Endothelial cell of umbilical vein (primary cell): Measurements from ENCODE around the gene OPRM1. TPM values are rescaled to one million over a fixed set of nuclear protein-coding genes. Genes with fewer than 3 reads are reported as not detected.

Experiments
- BruUV-seq: library from RNA; stranded (reverse); fragments of 400-500 nt; replicated peaks from 2 replicates; lab custom pipeline; 2021; lab: Mats Ljungman, UMichigan
- CTCF ChIA-PET: fragments of 300-600, 350-600 bp; sonication (Branson Sonifier 250); formaldehyde crosslinking; loops from one replicate; lab custom pipeline; 2021; ENCODE audit warnings: antibody characterized with exemption, inconsistent platforms; lab: Charles Lee
- POLR2A ChIA-PET: fragments of 300-600, 350-600 bp; sonication (Branson Sonifier 250); formaldehyde crosslinking; loops from one replicate; lab custom pipeline; 2021; ENCODE audit warnings: antibody characterized with exemption, inconsistent platforms; lab: Charles Lee
- DNase-seq: peaks from one replicate; pipeline ENCODE4 v3.0.0-alpha.2; 2011; ENCODE audit warnings: low read depth, low spot score
- FAIRE-seq: peaks from 2 replicates; lab custom pipeline; 2011; peaks lifted over from hg19 to GRCh38; lab: Jason Lieb, UNC
- H2AFZ ChIP-seq: 2 replicates; pipeline ENCODE4 v1.6.0; 2012; ENCODE audit warnings: low read depth, low read length, control low read depth, inconsistent platforms
- H3K27ac ChIP-seq: 2 replicates; pipeline ENCODE4 v1.5.1; 2011; ENCODE audit warnings: low read depth, mild to moderate bottlenecking, control low read depth, low read length, moderate library complexity; ENCODE audit not compliant: insufficient read depth
- H3K27me3 ChIP-seq, 2 experiments: 2 replicates each; pipeline versions ENCODE4 v1.6.0 to v1.6.1; 2011; ENCODE audit warnings: low read length in 2 of 2, mixed read lengths in 1 of 2; ENCODE audit not compliant: control insufficient read depth in 2 of 2, insufficient read depth in 2 of 2
- H3K36me3 ChIP-seq, 2 experiments: 2 replicates in 1 of 2; 3 replicates in 1 of 2; pipeline ENCODE4 v1.5.1; 2011; ENCODE audit warnings: low read length in 2 of 2, mild to moderate bottlenecking in 1 of 2, moderate library complexity in 1 of 2; ENCODE audit not compliant: control insufficient read depth in 2 of 2, insufficient read depth in 2 of 2; ENCODE audit errors: extremely low read depth in 1 of 2
- H3K4me1 ChIP-seq: 3 replicates; pipeline ENCODE4 v1.5.1; 2011; ENCODE audit warnings: mild to moderate bottlenecking, low read length; ENCODE audit not compliant: control insufficient read depth, insufficient read depth; ENCODE audit errors: extremely low read depth
- H3K4me2 ChIP-seq: 2 replicates; pipeline ENCODE4 v1.6.1; 2011; ENCODE audit warnings: low read length, control low read depth, mixed read lengths; ENCODE audit not compliant: insufficient read depth
- H3K4me3 ChIP-seq, 3 experiments: fragments of 200-600 bp in 1 of 3; sonication (generic), shearing (Covaris generic) in 1 of 3; replicated peaks in 1 of 3; 2 replicates each; pipeline ENCODE4 v1.5.1; 2011 to 2016; ENCODE audit warnings: control low read depth in 3 of 3, low read length in 3 of 3, mild to moderate bottlenecking in 2 of 3, inconsistent platforms in 1 of 3, low read depth in 1 of 3, moderate library complexity in 1 of 3; ENCODE audit not compliant: insufficient read depth in 1 of 3
- H3K79me2 ChIP-seq: 2 replicates; pipeline ENCODE4 v1.6.0; 2012; ENCODE audit warnings: low read length, inconsistent platforms; ENCODE audit not compliant: control insufficient read depth, insufficient read depth
- H3K9ac ChIP-seq: replicated peaks from 2 replicates; pipeline ENCODE3; 2011; ENCODE audit warnings: low read length, control low read depth; ENCODE audit not compliant: insufficient read depth; ENCODE audit errors: extremely low read depth
- H3K9me1 ChIP-seq: replicated peaks from 3 replicates; pipeline ENCODE4 v1.6.0; 2011; ENCODE audit warnings: mild to moderate bottlenecking, low read length; ENCODE audit not compliant: control insufficient read depth, insufficient read depth; ENCODE audit errors: extremely low read depth
- H3K9me3 ChIP-seq: replicated peaks from 2 replicates; pipeline ENCODE4 v1.5.1; 2012; ENCODE audit warnings: low read length, inconsistent platforms; ENCODE audit not compliant: control insufficient read depth, insufficient read depth
- H4K20me1 ChIP-seq: replicated peaks from 2 replicates; pipeline ENCODE3; 2011; ENCODE audit warnings: mild to moderate bottlenecking, low read length; ENCODE audit not compliant: control insufficient read depth, insufficient read depth; ENCODE audit errors: extremely low read depth
- EZH2 ChIP-seq: IDR thresholded peaks from 2 replicates; pipeline ENCODE4 v1.6.1; 2012; ENCODE audit warnings: borderline replicate concordance, low read depth, mild to moderate bottlenecking, moderate library complexity, low read length, inconsistent platforms; ENCODE audit not compliant: severe bottlenecking
- FOS ChIP-seq: IDR thresholded peaks from 2 replicates; pipeline ENCODE4 v1.6.1; 2011; ENCODE audit warnings: mild to moderate bottlenecking, low read length, moderate library complexity, borderline replicate concordance; ENCODE audit not compliant: insufficient read depth
- GATA2 ChIP-seq: IDR thresholded peaks from 2 replicates; pipeline ENCODE4 v1.7.0; 2011; ENCODE audit warnings: low read depth, mild to moderate bottlenecking, moderate library complexity, mixed read lengths, low read length; ENCODE audit not compliant: insufficient read length, insufficient read depth
- JUN ChIP-seq: IDR thresholded peaks from 2 replicates; pipeline ENCODE4 v1.6.1; 2011; ENCODE audit warnings: borderline replicate concordance, low read depth; ENCODE audit not compliant: insufficient read length, insufficient read depth
- MYC ChIP-seq: IDR thresholded peaks from one replicate; pipeline ENCODE4 v1.6.1; 2011; ENCODE audit warnings: mild to moderate bottlenecking, low read depth, low read length
- POLR2A ChIP-seq: IDR thresholded peaks from 2 replicates; pipeline ENCODE4 v1.6.1; 2012; ENCODE audit warnings: low read depth, mild to moderate bottlenecking, control low read depth, low read length
- POLR2AphosphoS5 ChIP-seq: IDR thresholded peaks from 2 replicates; pipeline ENCODE4 v1.6.1; 2012; ENCODE audit warnings: low read depth, mild to moderate bottlenecking, control low read depth, low read length, moderate library complexity; ENCODE audit not compliant: insufficient read depth
- dilution Hi-C: fragments of 300-500 bp; cut with MboI; formaldehyde crosslinking; loops from one replicate; pipeline ENCODE4 v1.15.0; 2019; ENCODE audit warnings: low sequenced_read_pairs; ENCODE audit not compliant: extremely low pct_ligation_motif_present
- intact Hi-C: fragments of 100-400 bp; cut with micrococcal nuclease; formaldehyde crosslinking; loops from one replicate; pipeline ENCODE4 v1.10.0; 2022
- polyA plus RNA-seq, 4 experiments: library from polyadenylated mRNA; depleted of rRNA in 3 of 4; stranded (reverse) in 3 of 4; unstranded in 1 of 4; fragments of >200 nt; gene quantifications; 2 replicates each; pipeline versions ENCODE4 v1.2.1 to v1.2.3, GENCODE V29; 2011 to 2012; ENCODE audit warnings: missing spikeins in 1 of 4
- total RNA-seq: library from RNA; stranded (reverse); gene quantifications from 2 replicates; pipeline ENCODE4 v1.2.3, GENCODE V29; 2021
- TF ChIP-seq, protein P1 (sequence below), 2 donors: IDR thresholded peaks; 1 replicate in 1 of 2; 2 replicates in 1 of 2; pipeline ENCODE4 v1.5.1; 2011; ENCODE audit warnings: low read length in 2 of 2, mild to moderate bottlenecking in 2 of 2, moderate library complexity in 2 of 2, control low read depth in 1 of 2, inconsistent platforms in 1 of 2, low read depth in 1 of 2; ENCODE audit not compliant: insufficient read depth in 1 of 2; ENCODE audit errors: extremely low read depth in 1 of 2
- TF ChIP-seq, protein P2 (sequence below): IDR thresholded peaks from 2 replicates; pipeline ENCODE4 v1.6.1; 2011; ENCODE audit not compliant: insufficient read depth, insufficient read length

OPRM1 gene
- total and polyA plus RNA-seq, 2 donors (not counting 3 experiments of a cell fraction or from before 2014, with no cell fraction given) = not detected

GRCh38 chr6:154086510-154086909, 47.5 kb downstream of the OPRM1 start:
- ChIA-PET CTCF (no interaction called here), POLR2A (no interaction called here)
- no peaks in the 10 kb centered on the region for H4K20me1 ChIP-seq
- no peak for TF ChIP-seq POLR2A
- TF ChIP-seq JUN = no peak
- TF ChIP-seq GATA2 = no peak
- TF ChIP-seq FOS = no peak
- TF ChIP-seq, protein P1, sequence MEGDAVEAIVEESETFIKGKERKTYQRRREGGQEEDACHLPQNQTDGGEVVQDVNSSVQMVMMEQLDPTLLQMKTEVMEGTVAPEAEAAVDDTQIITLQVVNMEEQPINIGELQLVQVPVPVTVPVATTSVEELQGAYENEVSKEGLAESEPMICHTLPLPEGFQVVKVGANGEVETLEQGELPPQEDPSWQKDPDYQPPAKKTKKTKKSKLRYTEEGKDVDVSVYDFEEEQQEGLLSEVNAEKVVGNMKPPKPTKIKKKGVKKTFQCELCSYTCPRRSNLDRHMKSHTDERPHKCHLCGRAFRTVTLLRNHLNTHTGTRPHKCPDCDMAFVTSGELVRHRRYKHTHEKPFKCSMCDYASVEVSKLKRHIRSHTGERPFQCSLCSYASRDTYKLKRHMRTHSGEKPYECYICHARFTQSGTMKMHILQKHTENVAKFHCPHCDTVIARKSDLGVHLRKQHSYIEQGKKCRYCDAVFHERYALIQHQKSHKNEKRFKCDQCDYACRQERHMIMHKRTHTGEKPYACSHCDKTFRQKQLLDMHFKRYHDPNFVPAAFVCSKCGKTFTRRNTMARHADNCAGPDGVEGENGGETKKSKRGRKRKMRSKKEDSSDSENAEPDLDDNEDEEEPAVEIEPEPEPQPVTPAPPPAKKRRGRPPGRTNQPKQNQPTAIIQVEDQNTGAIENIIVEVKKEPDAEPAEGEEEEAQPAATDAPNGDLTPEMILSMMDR (IDR thresholded peaks at IDR 0.05; ENCODE audit: extremely low read depth in 1 of 2, insufficient read depth in 1 of 2, low read depth in 1 of 2, low read length in 2 of 2) = no peak
- no peak for TF ChIP-seq MYC
- TF ChIP-seq, protein P2, sequence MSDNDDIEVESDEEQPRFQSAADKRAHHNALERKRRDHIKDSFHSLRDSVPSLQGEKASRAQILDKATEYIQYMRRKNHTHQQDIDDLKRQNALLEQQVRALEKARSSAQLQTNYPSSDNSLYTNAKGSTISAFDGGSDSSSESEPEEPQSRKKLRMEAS = no peak
- TF ChIP-seq EZH2 = no peak
- no peak for TF ChIP-seq POLR2AphosphoS5
- no peaks in the 10 kb centered on the region for H3K36me3 ChIP-seq
- dilution Hi-C loops (no loop called here), intact Hi-C loops (no loop called here)
- no peak overlapping the region for H3K27ac ChIP-seq
- H3K4me1 ChIP-seq = no peaks in the 10 kb centered on the region
- H3K4me3 ChIP-seq = no peak overlapping the region
- H3K4me2 ChIP-seq = no peak overlapping the region
- FAIRE-seq (no peak), DNase-seq (no peak)
- H3K9me1 ChIP-seq = no peaks in the 10 kb centered on the region
- no peaks in the 10 kb centered on the region for H3K27me3 ChIP-seq
- H2AFZ ChIP-seq = no peak overlapping the region
- no peaks in the 10 kb centered on the region for H3K79me2 ChIP-seq
- no TSS peak for BruUV-seq
- no peak overlapping the region for H3K9ac ChIP-seq
- H3K9me3 ChIP-seq = no peaks in the 10 kb centered on the region
